ENCODE data around the gene HBG1.

DNA sequence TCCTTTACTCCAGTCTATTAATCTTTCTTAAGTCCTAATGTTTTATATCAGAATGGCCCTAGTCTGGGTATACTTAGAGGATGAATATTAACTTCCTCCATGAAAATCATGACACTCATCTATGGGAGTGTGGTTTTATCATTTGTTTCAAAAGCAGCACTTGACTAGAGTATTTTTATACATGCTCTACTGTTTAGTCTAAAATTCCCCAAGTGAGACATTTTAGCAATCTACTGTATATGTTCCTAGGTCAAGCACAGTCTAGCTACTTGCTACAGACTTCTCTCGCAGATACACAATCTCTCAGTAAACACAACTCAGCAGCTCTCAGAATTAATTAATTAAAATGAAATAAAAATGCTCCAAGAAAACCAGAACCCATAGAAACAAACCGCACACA is 19.9 kb downstream of the HBG1 start:
- TF ChIP-seq POLR2A (IDR thresholded peaks at IDR 0.05; ENCODE audit: low read length) (peak; percentile 13), GATA1 (IDR thresholded peaks at IDR 0.05; ENCODE audit: low read depth, low read length) (no peak)
